HG03520 (cell line): Measurements from ENCODE around the gene CACHD1.
"Not testable (repeated sequence)": the region's sequence is repeated elsewhere in the genome, so short reads cannot be mapped to it uniquely, and the experiment has no call there.

ENCODE experiments used
- ATAC-seq: cut with Tn5 transposase; IDR thresholded peaks from one replicate; pipeline ENCODE4 v1.9.1; 2021; ENCODE audit warnings: mild to moderate bottlenecking, moderate library complexity; ENCODE audit not compliant: unreplicated experiment

The CACHD1 gene

GRCh38 chr1:64581135-64581842 lies 111.4 kb downstream of the CACHD1 start:
- no peak for ATAC-seq

- no peak for ATAC-seq
Measured at GRCh38 chr1:64581843-64582185, 111.9 kb downstream of the CACHD1 start.

- no peak for ATAC-seq
Measured at GRCh38 chr1:64584479-64584878, 114.5 kb downstream of the CACHD1 start.

- no peak for ATAC-seq
Measured at GRCh38 chr1:64588876-64589275, 118.9 kb downstream of the CACHD1 start.

GRCh38 chr1:64590316-64590715 lies 120.4 kb downstream of the CACHD1 start:
- no peak for ATAC-seq

GRCh38 chr1:64594446-64594845 lies 124.5 kb downstream of the CACHD1 start:
- ATAC-seq: no peak

- ATAC-seq: no peak
Measured at GRCh38 chr1:64595871-64596515, 126.1 kb downstream of the CACHD1 start.

- no peak for ATAC-seq
Measured at GRCh38 chr1:64597113-64597512, 127.2 kb downstream of the CACHD1 start.

- no peak for ATAC-seq
Measured at GRCh38 chr1:64598100-64598571, 128.2 kb downstream of the CACHD1 start.

- no peak for ATAC-seq
Measured at GRCh38 chr1:64599242-64599641, 129.3 kb downstream of the CACHD1 start.

GRCh38 chr1:64601207-64601606 lies 131.3 kb downstream of the CACHD1 start:
- ATAC-seq: no peak

GRCh38 chr1:64608005-64608650 lies 138.2 kb downstream of the CACHD1 start:
- ATAC-seq: no peak

GRCh38 chr1:64608651-64609048 lies 138.7 kb downstream of the CACHD1 start:
- ATAC-seq: no peak

GRCh38 chr1:64610950-64611349 lies 141.0 kb downstream of the CACHD1 start:
- not testable (repeated sequence) for ATAC-seq

GRCh38 chr1:64616039-64616438 lies 146.1 kb downstream of the CACHD1 start:
- no peak for ATAC-seq

GRCh38 chr1:64623750-64624191 lies 153.8 kb downstream of the CACHD1 start:
- ATAC-seq: no peak

- no peak for ATAC-seq
Measured at GRCh38 chr1:64624218-64624713, 154.3 kb downstream of the CACHD1 start.

GRCh38 chr1:64624808-64625207 lies 154.9 kb downstream of the CACHD1 start:
- ATAC-seq: no peak

- ATAC-seq: no peak
Measured at GRCh38 chr1:64630611-64631010, 160.7 kb downstream of the CACHD1 start.

- ATAC-seq: no peak
Measured at GRCh38 chr1:64631346-64632034, 161.6 kb downstream of the CACHD1 start.

- ATAC-seq: no peak
Measured at GRCh38 chr1:64632936-64633335, 163.0 kb downstream of the CACHD1 start.
